Left lobe of liver (tissue), 2 donors: ENCODE measurements around the gene MSANTD1. TPM values are rescaled to one million over a fixed set of nuclear protein-coding genes. Genes with fewer than 3 reads are reported as not detected.

Experiments
- ATAC-seq: fragments of 200-7000 bp; cut with Tn5 transposase; one replicate; pipeline ENCODE4 v1.9.1; 2020; ENCODE audit warnings: mild to moderate bottlenecking, moderate library complexity
- DNase-seq: peaks from one replicate; pipeline ENCODE4 v3.0.0-alpha.2; 2020; ENCODE audit warnings: low spot score
- total RNA-seq: library from RNA; stranded (reverse); gene quantifications from one replicate; pipeline ENCODE4 v1.2.1, GENCODE V29; 2021
- donor health status: DM: no; HTN: no; CAD: no; lungs with moderate emphysema.
- donor health status: DM: no; HTN: yes; CAD: no.

MSANTD1 gene
- total RNA-seq, 1 donor from 2014 or later: 1.1 TPM

DNA sequence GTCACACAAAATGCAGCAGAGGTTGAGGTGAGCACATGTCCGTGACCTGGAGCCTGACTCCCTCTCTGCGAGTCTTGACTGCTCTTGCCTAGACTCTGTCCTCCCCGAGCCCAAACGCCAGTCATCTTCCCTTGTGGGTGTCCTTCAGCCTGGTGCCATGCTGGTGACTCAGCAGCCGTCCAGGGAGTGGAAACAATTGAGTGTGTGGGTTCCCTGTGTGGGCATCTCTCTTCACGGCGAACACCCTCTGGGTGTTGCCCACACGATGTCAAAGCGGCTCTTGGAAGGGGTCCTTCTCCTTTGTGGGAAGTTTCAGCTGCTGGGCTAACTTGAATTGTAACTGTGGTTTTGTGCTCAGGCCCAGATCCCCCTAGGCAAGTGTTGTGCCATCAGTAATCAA is 17.5 kb upstream of the MSANTD1 start:
- no peak for DNase-seq
- ATAC-seq: no peak

DNA sequence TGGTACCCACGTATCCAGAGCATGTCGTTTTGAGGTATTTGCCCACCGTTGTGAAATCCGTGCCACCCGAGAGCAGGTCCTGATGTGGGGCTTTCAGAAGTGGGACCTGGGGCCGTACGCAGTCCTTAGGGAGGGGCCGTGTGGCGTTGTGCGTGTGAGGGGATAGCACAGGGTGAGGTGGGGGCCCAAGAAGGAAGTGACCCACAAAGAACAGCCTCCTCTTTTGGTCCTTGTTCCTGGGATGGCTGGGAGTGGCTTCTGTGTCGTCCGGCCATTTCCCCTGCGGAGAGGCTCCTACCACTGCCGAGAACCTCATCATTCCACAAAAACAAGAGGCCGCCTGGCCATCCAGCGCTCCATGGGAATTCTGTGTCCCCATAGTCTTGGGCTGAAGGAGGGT is 17.0 kb upstream of the MSANTD1 start:
- DNase-seq (no peak), ATAC-seq (no peak)

GRCh38 chr4:3232871-3233271 is 16.1 kb upstream of the MSANTD1 start:
- ATAC-seq (no peak), DNase-seq (no peak)

GRCh38 chr4:3233391-3234071 is 15.4 kb upstream of the MSANTD1 start:
- no peak for ATAC-seq
- no peak for DNase-seq

DNA sequence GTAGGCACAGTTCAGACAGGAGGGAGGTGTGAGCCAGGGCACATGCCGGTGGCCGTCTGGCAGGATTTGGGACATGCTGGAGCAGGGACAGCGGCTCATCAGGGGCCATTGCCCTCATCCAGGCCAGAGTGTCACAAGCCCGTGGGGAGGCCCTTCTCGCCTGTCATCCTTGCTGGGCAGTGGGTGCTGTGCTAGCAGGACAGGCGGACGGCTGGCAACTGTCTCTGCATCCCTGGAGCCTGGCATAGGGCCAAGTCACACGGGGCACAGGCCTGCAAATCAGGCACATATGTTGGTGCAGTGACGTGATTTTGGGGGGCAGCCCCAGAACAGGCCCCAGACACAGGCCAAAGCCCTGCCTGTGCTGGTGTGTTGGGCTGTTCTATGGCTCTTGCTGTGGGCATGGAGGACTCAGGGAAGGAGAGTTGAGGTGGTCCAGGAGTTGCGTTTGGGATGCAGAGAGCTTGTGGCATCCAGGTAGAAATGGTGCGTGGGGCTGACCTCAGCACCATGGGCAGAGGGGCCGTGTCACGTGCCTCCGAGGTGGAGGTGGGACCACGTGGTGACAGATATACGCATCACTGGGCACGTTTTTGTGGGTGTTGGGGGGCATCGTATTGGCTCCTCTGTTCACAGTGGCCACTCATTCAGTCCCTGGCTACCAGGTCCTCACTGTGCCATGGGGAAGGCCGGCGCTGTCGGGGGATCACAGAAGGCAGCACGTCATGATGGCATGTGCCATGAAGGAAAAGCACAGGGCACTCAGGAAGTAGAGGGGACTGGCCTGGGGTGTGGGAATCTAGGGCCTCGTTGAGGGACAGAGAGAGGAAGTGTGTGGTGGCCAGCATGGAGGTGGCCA is 14.6 kb upstream of the MSANTD1 start:
- no peak for DNase-seq
- peak; percentile 12 for ATAC-seq

DNA sequence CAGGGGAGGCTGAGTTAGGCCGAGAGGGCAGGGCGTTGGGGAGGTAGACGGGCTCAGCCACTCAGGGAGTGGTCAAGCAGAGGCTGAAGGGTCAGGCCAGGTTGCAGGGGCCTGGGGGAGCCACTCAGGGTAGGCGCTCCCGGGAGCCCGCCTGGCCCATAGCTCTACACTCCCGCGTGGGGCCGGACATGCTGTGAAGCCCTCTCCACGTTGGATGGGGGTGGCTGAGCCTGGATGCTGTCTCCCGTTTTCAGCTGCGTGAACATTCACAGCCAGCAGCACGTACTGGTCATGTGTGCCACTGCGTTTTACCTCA is 14.0 kb upstream of the MSANTD1 start:
- no peak for DNase-seq
- no peak for ATAC-seq

DNA sequence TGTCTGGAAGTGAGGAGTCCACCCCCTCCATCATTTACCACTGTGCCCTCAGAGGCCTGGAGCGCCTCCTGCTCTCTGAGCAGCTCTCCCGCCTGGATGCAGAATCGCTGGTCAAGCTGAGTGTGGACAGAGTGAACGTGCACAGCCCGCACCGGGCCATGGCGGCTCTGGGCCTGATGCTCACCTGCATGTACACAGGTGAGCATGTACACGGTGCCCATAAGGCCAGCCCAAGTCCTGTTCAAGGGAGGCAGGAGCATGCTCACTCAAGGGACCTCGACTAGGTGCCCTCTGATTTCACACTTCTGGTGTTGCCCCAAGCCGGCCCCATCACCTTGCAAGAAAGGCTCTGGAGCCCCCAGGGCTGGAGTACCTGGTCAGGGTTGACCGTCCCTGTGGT is 13.4 kb upstream of the MSANTD1 start:
- ATAC-seq: no peak
- DNase-seq: no peak

GRCh38 chr4:3236326-3236878 is 12.6 kb upstream of the MSANTD1 start:
- no peak for DNase-seq

GRCh38 chr4:3237266-3237665 is 11.7 kb upstream of the MSANTD1 start:
- DNase-seq: no peak
- ATAC-seq: no peak

More at GRCh38 chr4:3236326-3236878, 12.6 kb upstream of the MSANTD1 start:
- no peak for ATAC-seq

DNA sequence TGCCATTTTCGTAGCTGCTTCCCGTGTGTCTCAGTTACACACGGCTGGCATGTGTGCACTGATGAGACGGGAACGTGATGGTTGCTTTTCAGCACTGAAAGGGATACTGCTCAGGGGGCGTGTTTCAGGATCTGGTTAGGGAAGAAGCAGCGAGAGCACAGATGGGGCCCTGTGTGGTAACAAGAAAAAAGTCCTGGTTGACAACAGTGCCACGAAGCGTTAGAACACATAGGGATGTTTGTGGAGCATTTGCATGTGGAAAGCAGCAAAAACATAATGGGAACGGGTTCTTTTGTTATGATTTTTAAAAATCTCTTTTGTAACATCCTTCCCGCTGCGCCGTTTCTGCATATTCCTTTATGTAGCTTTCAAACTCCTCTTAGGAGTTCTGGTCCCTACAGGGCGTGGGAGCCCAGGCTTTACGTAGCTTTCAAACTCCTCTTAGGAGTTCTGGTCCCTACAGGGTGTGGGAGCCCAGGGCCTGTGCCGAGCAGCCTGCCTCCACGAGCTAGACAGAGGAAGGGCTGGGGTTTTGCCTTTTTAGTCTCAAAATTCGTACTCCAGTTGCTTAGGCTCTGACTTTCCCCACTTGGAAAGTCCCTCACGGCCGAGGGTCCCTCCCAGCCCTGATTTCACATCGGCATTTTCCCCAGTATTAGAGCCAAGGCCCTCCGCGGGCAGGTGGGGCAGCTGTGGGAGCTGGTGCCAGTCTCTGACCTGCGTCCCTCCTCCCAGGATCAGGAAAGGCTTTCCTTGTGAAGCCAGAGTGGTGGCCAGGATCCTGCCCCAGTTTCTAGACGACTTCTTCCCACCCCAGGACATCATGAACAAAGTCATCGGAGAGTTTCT is 11.0 kb upstream of the MSANTD1 start:
- DNase-seq (no peak), ATAC-seq (no peak)

DNA sequence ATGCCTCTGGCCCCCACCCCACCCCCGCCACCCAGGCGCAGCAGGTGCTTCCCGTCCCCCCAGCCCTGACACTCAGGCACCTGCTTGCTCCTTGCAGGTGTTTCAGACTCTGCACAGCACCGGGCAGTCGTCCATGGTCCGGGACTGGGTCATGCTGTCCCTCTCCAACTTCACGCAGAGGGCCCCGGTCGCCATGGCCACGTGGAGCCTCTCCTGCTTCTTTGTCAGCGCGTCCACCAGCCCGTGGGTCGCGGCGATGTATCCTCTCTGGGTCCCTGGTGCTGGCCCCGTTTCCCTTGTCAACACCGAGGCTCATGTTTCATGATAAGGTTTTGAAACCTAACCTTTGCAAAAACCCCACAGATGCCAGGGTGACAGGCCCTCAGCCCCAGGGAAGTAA is 10.2 kb upstream of the MSANTD1 start:
- no peak for ATAC-seq
- DNase-seq: no peak

DNA sequence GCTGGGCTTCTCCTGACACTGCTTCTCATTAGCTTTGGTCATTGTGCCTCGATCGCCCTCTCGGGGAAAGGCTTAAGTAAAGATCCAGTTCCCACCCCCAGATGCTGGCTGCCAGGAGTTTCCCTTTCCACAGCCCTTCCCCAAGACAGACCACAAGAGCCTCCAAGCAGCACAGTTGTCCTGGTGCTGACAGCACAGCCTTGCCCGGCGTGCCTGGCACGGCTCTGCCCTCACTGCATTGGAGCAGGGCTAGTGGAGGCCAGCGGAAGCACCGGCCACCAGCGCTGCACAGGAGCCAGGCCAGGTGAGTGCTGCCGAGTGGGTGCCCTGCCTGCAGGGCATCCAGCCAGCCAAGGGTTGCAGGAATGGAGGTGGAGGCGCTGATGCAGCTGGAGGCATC is 9.7 kb upstream of the MSANTD1 start:
- ATAC-seq (no peak), DNase-seq (no peak)

GRCh38 chr4:3239998-3240920 is 8.7 kb upstream of the MSANTD1 start:
- ATAC-seq (no peak), DNase-seq (no peak)

DNA sequence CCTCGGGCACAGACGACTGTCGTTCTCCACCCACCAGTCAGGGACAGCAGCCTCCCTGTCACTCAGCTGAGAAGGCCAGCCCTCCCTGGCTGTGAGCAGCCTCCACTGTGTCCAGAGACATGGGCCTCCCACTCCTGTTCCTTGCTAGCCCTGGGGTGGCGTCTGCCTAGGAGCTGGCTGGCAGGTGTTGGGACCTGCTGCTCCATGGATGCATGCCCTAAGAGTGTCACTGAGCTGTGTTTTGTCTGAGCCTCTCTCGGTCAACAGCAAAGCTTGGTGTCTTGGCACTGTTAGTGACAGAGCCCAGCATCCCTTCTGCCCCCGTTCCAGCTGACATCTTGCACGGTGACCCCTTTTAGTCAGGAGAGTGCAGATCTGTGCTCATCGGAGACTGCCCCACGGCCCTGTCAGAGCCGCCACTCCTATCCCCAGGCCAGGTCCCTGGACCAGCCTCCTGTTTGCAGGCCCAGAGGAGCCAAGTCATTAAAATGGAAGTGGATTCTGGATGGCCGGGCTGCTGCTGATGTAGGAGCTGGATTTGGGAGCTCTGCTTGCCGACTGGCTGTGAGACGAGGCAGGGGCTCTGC is 7.9 kb upstream of the MSANTD1 start:
- ATAC-seq: no peak
- no peak for DNase-seq

DNA sequence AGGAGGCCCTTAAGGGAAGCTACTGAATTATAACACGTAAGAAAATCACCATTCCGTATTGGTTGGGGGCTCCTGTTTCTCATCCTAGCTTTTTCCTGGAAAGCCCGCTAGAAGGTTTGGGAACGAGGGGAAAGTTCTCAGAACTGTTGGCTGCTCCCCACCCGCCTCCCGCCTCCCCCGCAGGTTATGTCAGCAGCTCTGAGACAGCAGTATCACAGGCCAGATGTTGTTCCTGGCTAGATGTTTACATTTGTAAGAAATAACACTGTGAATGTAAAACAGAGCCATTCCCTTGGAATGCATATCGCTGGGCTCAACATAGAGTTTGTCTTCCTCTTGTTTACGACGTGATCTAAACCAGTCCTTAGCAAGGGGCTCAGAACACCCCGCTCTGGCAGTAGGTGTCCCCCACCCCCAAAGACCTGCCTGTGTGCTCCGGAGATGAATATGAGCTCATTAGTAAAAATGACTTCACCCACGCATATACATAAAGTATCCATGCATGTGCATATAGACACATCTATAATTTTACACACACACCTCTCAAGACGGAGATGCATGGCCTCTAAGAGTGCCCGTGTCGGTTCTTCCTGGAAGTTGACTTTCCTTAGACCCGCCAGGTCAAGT is 6.9 kb upstream of the MSANTD1 start:
- DNase-seq: no peak

GRCh38 chr4:3243136-3243780 is 5.7 kb upstream of the MSANTD1 start:
- no peak for DNase-seq
- ATAC-seq: no peak

More for the DNA sequence above, 6.9 kb upstream of the MSANTD1 start:
- no peak for ATAC-seq

GRCh38 chr4:3244002-3244401 is 5.0 kb upstream of the MSANTD1 start:
- ATAC-seq (no peak), DNase-seq (no peak)

- DNase-seq (no peak), ATAC-seq (no peak)
These were observed 4.2 kb upstream of the MSANTD1 start for GRCh38 chr4:3244747-3245146.

- ATAC-seq (no peak), DNase-seq (no peak)
These were observed 3.3 kb upstream of the MSANTD1 start for GRCh38 chr4:3245676-3246075.
